SW 1271 (cell line): ENCODE measurements around the gene ACER3.
A peak's percentile ranks its signal among the peaks of the same experiment; 100 is the strongest.
"Not testable (repeated sequence)": the region's sequence is repeated elsewhere in the genome, so short reads cannot be mapped to it uniquely, and the experiment has no call there.

Source experiments
- DNase-seq, 2 experiments: peaks; one replicate each; lab custom pipeline; 2025; lab: John Stamatoyannopoulos, UW

Gene ACER3

DNA sequence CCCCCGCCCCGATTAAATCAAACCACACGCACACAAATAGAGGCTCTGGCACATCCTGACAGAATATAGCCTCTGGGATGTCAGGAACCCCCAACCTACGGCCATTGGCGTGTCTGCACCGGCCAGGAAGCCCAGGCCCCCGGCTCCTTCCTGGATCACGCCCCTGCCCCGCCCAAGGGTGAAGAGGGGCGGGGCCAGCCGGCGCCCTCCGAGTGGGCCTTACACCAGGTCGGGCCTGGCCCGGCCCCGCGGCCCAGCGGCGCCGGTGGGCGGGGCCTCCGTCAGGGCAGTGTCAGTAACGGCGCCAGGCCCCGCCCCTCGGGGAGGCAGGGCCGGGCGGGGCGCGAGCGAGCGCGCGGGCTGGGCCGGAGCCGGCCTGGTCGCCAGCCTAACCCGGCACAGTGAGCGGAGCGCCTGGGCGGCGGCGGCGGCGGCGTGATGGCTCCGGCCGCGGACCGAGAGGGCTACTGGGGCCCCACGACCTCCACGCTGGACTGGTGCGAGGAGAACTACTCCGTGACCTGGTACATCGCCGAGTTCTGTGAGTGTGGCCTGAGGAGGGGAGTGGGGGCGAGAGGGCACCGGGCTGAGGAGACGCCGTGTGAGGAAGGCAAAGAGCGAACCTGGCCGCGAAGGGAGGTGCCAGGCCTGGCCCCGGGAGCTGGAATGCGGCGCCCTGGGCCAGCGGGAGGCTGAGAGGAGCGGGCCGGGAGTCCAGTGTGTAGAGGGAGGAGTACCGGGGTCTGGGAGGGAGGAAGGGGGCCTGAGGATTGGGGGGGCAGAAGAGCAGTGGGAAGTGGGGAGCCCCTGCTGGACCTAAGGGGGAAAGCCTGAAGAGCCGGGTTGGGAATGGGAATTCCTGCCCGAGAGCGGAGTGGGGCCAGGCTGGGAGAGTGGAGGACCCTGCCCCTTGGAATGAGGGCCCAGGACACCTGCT is at the start of gene ACER3:
Gene ACER3, plus strand, starts transcription at position 380 of the 937 bp plus-strand sequence. Its CDS starts 59 bp downstream, at position 439.
- DNase-seq = peak; percentile 88 to 93

GRCh38 chr11:76811259-76811658 is 49.5 kb upstream of the ACER3 start:
- no peak for DNase-seq

DNA sequence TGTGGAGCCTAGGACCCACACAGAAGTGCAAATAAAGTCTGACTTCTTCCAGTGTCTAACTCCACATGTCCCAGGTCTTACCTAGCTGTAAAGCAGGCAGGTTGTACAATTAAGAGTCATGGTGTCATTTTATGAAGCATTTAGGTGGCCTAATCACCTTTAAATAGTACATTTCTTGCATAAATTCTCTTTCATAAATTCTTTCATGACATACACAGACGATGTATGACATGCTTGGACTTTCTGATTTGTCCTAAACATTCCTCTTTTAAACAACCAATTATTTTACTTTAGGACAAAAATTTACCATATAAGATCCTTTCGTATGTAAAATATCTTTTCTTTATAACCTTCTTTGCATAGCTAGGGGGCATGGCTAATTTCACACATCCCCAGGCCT is 46.3 kb upstream of the ACER3 start:
- DNase-seq = no peak

- not testable (repeated sequence) for DNase-seq
Observed at GRCh38 chr11:76815678-76816077, 45.0 kb upstream of the ACER3 start.

DNA sequence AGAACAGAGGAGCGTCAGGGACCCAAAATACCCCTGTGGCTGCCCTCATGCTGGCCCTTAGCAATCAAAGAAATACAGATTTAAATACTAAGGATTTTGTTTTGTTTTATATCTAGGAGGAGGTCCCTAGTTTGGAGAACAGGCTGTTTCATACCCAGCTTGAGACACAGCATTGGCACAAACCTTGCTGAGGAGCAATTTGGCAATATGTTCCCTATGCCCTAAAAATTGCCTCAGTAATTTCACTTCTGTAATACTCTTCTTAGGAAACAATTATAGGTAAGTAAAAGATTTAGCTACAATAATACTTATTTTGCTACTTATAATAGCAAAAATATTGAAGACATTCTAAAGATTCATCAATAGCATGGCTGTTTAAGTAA is 40.5 kb upstream of the ACER3 start:
- DNase-seq = no peak

GRCh38 chr11:76821396-76821795 is 39.3 kb upstream of the ACER3 start:
- not testable (repeated sequence) for DNase-seq

DNA sequence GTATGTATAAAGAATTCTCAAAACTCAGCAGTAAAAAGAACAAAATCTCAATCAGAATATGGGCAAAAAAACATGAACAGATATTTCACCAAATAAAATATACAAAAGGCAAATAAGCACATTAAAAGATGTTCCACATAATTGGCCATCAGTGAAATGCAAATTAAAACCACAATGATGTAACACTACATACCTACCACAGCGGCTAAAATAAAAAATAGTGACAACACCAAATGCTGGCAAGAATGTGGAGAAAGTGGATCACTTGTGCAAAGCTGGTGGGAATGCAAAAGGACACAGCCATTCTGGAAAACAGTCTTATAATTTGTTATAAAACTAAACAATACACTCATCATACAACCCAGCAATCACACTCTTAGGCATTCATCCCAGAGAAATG is 38.3 kb upstream of the ACER3 start:
- DNase-seq = no peak

- peak; percentile 88 to 92 for DNase-seq
Observed at GRCh38 chr11:76823481-76824028, 37.2 kb upstream of the ACER3 start.

DNA sequence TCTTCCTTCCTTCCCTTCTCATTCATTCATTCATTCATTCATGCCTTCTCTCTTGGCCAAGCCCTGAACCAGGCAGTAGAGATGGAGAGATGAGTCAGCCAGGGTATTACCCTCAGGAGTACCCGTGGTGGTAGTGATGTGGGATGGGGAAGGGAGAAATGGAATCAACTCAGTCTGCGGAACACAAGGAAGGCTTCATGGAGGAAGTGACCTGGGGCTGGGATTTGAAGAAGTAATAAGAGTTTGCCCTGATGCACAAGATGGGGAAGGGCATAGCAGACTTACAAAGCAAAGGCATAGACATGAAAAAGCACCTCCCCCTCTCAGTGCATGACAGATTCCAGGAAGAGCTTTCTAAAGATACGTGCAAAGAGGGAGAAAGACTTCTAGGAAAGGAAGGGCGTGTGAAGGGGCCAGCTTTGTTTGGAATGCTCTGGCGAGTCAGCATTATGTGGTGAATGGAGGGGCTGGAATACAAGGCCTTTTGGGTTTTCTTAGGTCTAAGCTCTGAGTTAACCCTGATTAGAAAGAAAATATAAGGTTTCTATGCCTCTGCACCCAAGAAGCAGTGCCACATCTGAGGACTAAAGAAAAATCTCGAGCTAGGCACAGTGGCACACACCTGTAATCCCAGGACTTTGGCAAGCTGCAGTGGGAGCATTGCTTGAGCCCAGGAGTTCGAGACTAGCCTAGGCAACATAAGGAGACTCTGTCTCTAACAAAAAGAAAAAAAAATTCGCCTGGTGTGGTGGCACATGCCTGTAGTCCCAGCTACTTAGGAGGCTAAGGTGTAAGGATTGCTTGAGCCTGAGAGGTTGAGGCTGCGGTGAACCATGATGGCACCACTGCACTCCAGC is 36.4 kb upstream of the ACER3 start:
- peak in 1 of 2 experiments; percentile 39 for DNase-seq

DNA sequence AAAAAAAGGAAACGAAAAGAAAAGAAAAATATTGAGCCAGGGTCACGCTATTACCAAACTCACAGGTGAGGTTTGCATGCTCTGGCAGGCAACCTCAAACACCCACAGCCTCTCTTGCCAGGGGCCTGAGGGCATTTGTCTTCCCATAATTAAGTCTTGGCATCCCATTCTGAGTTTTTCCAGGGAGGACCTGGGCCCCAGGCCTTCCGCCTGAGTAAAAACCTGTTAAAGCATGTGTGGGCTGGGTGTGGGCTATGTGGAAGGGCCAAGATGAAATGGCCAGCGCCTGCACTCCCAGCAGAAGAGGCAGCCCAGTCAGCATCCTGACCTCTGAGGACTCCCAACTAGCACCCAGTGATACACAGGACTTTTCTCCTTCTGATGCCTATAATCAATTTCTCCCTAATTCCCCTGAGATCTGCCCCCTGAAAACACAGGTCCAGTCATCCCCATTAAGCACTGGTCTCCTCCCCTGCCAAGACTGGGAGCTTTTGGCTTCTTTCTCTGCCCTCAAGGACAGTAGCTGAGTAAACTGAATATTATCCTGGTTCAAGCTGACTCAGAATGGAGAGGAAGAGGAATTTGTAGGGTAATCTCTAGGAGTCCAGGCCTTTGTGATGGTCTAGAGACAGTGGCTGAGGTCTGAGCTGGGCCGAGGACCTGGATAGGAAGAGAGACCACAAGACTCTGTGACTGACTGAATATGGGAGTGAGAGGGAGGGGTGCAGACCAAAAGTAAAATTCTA is 35.6 kb upstream of the ACER3 start:
- no peak for DNase-seq

DNA sequence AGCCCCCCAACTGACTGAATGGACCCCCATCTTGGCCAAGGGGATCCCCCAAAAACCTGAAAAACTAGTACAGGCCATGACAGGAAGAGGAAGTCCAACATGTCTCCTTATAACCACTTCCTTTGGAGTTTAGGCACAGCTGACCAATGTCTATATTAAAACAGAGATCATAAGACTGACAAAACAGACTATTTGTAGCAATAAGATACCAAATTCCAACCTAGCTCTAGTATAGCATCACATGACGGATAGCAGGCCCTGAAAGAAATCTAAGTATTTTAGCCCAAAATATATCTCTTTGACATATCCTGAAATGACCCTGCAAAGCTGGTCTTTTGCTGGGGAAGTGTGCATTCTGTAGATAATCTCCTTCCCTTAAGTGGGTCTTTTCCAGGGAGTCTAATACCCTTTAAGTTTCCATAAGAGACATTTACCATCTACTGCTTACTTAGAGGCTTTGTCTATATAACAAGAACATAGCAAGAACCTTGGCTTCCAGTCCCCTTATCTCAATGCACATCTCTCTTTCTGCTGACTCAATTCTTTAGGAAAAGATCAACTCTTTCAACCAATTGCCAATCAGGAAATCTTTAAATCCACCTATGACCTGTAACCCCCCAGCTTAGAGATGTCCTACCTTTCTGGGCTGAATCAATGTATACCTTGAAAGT is 34.9 kb upstream of the ACER3 start:
- no peak for DNase-seq

DNA sequence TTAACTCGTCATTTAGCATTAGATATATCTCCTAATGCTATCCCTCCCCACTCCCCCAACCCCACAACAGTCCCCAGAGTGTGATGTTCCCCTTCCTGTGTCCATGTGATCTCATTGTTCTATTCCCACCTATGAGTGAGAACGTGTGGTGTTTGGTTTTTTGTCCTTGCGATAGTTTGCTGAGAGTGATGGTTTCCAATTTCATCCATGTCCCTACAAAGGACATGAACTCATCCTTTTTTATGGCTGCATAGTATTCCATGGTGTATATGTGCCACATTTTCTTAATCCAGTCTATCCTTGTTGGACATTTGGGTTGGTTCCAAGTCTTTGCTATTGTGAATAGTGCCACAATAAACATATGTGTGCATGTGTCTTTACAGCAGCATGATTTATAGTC is 34.2 kb upstream of the ACER3 start:
- not testable (repeated sequence) for DNase-seq

DNA sequence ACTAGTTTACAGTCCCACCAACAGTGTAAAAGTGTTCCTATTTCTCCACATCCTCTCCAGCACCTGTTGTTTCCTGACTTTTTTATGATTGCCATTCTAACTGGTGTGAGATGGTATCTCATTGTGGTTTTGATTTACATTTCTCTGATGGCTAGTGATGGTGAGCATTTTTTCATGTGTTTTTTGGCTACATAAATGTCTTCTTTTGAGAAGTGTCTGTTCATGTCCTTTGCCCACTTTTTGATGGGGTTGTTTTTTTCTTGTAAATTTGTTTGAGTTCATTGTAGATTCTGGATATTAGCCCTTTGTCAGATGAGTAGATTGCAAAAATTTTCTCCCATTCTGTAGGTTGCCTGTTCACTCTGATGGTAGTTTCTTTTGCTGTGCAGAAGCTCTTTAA is 33.7 kb upstream of the ACER3 start:
- not testable (repeated sequence) for DNase-seq

DNA sequence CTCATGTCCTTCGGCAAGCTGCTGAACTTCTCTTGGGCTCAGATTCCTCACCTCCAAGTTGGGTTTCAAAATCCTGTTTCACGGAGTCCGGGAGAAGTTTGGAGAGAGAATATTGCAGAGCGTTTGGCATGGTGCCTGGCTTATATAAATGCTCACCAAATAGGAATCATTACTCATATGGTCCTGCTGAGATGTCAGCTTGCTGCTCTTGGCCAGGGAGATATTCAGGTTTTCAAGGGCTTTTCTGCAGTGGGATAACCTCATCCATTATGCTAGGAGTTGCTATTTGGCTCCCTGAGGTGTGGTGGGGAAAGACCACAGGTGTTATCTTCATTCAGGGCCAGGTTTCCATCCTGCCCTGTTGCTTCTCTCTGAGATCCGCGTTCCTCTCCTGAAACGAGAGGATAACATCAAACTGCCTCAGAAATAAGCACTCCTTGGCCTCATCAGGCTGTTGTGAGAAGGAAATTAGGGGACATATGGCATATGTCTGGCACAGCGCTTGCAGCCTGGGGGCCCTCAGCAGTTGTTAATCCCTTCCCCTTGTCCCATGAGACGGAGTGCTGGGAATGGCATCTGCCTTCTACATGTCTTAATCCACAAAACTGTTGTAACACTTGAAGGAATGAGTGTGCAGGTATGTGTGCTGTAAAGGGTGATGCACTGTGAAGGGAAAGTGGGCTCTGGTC is 29.9 kb upstream of the ACER3 start:
- no peak for DNase-seq

- no peak for DNase-seq
Observed at GRCh38 chr11:76831686-76832310, 28.9 kb upstream of the ACER3 start.

DNA sequence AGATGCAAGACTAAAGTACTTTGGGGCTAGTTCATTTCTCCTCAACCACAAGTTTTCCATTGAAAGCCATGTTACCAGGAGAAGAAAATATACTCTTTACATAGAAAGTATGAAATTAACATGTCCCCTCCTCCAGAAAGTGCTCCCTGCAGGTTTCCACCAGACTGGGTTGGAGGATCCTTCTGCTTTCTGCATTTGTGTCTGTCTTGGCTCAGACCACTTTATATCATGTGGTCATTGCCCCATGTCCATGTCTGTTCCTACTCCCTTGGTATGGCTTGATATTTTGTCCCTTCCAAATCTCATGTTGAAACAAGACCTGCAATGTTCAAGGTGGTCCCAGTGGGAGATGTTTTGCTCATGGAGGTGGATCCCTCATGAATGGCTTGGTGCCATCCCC is 28.4 kb upstream of the ACER3 start:
- no peak for DNase-seq

DNA sequence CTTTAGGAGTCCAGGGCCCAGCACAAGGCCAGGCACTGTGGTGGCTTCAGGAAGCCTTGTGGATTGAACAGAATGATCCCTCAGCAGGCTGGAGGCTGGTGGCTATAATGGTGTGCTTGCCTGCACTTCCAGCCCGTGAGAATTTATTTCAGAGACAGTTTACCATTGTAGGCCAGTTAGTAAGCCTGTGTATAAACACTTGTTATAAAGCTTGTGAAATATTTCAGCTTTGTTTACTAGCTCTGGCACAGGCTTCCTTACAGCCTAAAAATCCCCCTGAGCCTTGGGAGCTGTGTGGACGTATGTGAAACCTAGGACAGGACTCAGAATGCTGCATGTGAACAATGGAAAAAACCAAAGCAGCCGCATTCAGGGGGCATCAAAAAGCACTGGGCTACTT is 26.6 kb upstream of the ACER3 start:
- no peak for DNase-seq

DNA sequence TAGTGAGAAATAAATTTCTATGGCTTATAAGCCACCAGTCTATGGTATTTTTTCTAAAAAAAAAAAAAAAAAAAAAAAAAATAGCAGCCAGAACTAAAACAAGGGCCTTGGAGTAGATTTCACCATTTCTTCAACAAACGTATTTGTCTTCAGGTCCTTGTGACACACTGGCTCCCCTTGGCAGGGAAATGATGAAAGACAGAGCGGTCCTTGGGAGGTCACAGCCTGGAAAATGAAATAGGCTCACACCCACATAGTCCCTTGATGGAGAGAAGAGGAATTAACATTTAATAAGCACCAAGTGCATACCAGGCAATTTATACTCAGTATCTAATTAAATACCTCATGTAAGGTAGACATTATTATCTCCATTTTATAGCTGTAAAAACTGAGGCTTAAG is 25.7 kb upstream of the ACER3 start:
- no peak for DNase-seq

- DNase-seq = no peak
Observed at GRCh38 chr11:76835928-76836612, 24.6 kb upstream of the ACER3 start.
